AG20443 (cell line): ENCODE results near the gene EVA1A.
"Not testable (repeated sequence)": the region's sequence is repeated elsewhere in the genome, so short reads cannot be mapped to it uniquely, and the experiment has no call there.

Experiments used
- DNase-seq: peaks from one replicate; pipeline ENCODE4 v3.0.0; 2012; ENCODE audit warnings: low spot score, mixed read lengths

EVA1A gene

GRCh38 chr2:75516378-75517360 lies 44.1 kb downstream of the EVA1A start:
- DNase-seq, result no peak

GRCh38 chr2:75515584-75516368 lies 45.0 kb downstream of the EVA1A start:
- DNase-seq, result no peak

GRCh38 chr2:75513616-75514170 lies 47.0 kb downstream of the EVA1A start:
- peak; percentile 14 for DNase-seq

- no peak for DNase-seq
Measured at GRCh38 chr2:75512455-75513212, 48.1 kb downstream of the EVA1A start.

- DNase-seq, result no peak
Measured at GRCh38 chr2:75506101-75506697, 54.5 kb downstream of the EVA1A start.

- no peak for DNase-seq
Measured at GRCh38 chr2:75505012-75505411, 55.7 kb downstream of the EVA1A start.

GRCh38 chr2:75503048-75503607 lies 57.6 kb downstream of the EVA1A start:
- DNase-seq, result peak; percentile 83

- DNase-seq, result peak; percentile 31
Measured at GRCh38 chr2:75500633-75501032, 60.1 kb downstream of the EVA1A start.

- no peak for DNase-seq
Measured at GRCh38 chr2:75499534-75499933, 61.2 kb downstream of the EVA1A start.

- DNase-seq, result no peak
Measured at GRCh38 chr2:75498907-75499306, 61.8 kb downstream of the EVA1A start.

GRCh38 chr2:75497256-75497655 lies 63.5 kb downstream of the EVA1A start:
- DNase-seq, result no peak

- no peak for DNase-seq
Measured at GRCh38 chr2:75495862-75496261, 64.9 kb downstream of the EVA1A start.

GRCh38 chr2:75494137-75494769 lies 66.5 kb downstream of the EVA1A start:
- peak; percentile 25 for DNase-seq

- DNase-seq, result no peak
Measured at GRCh38 chr2:75493230-75493629, 67.5 kb downstream of the EVA1A start.

- DNase-seq, result peak; percentile 24
Measured at GRCh38 chr2:75491129-75491753, 69.5 kb downstream of the EVA1A start.

- no peak for DNase-seq
Measured at GRCh38 chr2:75489721-75490120, 71.0 kb downstream of the EVA1A start.

GRCh38 chr2:75488157-75488556 lies 72.6 kb downstream of the EVA1A start:
- no peak for DNase-seq

GRCh38 chr2:75486735-75487134 lies 74.0 kb downstream of the EVA1A start:
- not testable (repeated sequence) for DNase-seq

- no peak for DNase-seq
Measured at GRCh38 chr2:75484840-75485239, 75.9 kb downstream of the EVA1A start.

- no peak for DNase-seq
Measured at GRCh38 chr2:75483878-75484277, 76.9 kb downstream of the EVA1A start.
